H1 (cell line): ENCODE data around the gene HIPK1. TPM values are rescaled to one million over a fixed set of nuclear protein-coding genes. Genes with fewer than 3 reads are reported as not detected.

Experiments
- CTCF ChIA-PET: fragments of 300-600 bp; sonication (Branson Sonifier 250); formaldehyde crosslinking; loops from one replicate; lab custom pipeline; 2021; ENCODE audit not compliant: partially characterized antibody; lab: Charles Lee
- POLR2A ChIA-PET: fragments of 300-600 bp; sonication (Branson Sonifier 250); formaldehyde crosslinking; loops from one replicate; lab custom pipeline; 2021; ENCODE audit warnings: inconsistent platforms; ENCODE audit not compliant: partially characterized antibody; lab: Charles Lee
- DNase-seq, 2 experiments: peaks; one replicate each; pipeline versions ENCODE4 v3.0.0 to v3.0.0-alpha.2; 2010 to 2022; ENCODE audit warnings: low spot score in 2 of 2, low read depth in 1 of 2, mixed read lengths in 1 of 2
- FAIRE-seq: peaks from 2 replicates; lab custom pipeline; 2011; peaks lifted over from hg19 to GRCh38; lab: Jason Lieb, UNC
- H2AFZ ChIP-seq: 2 replicates; pipeline ENCODE4 v1.8.1; 2012; ENCODE audit warnings: low read length, inconsistent platforms
- H2AK5ac ChIP-seq: 2 replicates; pipeline ENCODE4 v1.6.1; 2013; ENCODE audit warnings: low read depth, low read length
- H2BK120ac ChIP-seq: replicated peaks from 2 replicates; pipeline ENCODE3; 2013; ENCODE audit warnings: low read depth, low read length, inconsistent platforms
- H2BK12ac ChIP-seq: 2 replicates; pipeline ENCODE4 v1.6.1; 2013; ENCODE audit warnings: low read depth, low read length
- H2BK15ac ChIP-seq: 2 replicates; pipeline ENCODE4 v1.6.1; 2013; ENCODE audit warnings: low read length
- H2BK20ac ChIP-seq: 2 replicates; pipeline ENCODE4 v1.6.1; 2013; ENCODE audit warnings: low read length
- H2BK5ac ChIP-seq: 2 replicates; pipeline ENCODE4 v1.6.1; 2013; ENCODE audit warnings: low read depth, low read length
- H3K14ac ChIP-seq: 2 replicates; pipeline ENCODE4 v1.6.1; 2013; ENCODE audit warnings: inconsistent platforms; ENCODE audit not compliant: insufficient read length
- H3K18ac ChIP-seq: 2 replicates; pipeline ENCODE4 v1.6.1; 2013; ENCODE audit warnings: low read length; ENCODE audit errors: extremely low read depth
- H3K23ac ChIP-seq: 2 replicates; pipeline ENCODE4 v1.6.1; 2013; ENCODE audit warnings: inconsistent platforms; ENCODE audit not compliant: insufficient read length
- H3K23me2 ChIP-seq: 2 replicates; pipeline ENCODE4 v1.6.1; 2013; ENCODE audit warnings: low read depth, low read length
- H3K27ac ChIP-seq: 2 replicates; pipeline ENCODE4 v1.6.1; 2011; ENCODE audit warnings: low read depth, low read length, inconsistent platforms
- H3K27me3 ChIP-seq, 4 experiments: replicated peaks in 1 of 4; 1 replicate in 1 of 4; 2 replicates in 3 of 4; pipeline versions ENCODE4 v1.6.1 to v1.8.1; 2011 to 2013; ENCODE audit warnings: low read length in 3 of 4, mild to moderate bottlenecking in 3 of 4, inconsistent platforms in 2 of 4, mixed read lengths in 2 of 4, moderate library complexity in 1 of 4; ENCODE audit not compliant: control insufficient read depth in 3 of 4, insufficient read depth in 3 of 4; ENCODE audit errors: extremely low read depth in 1 of 4
- H3K36me3 ChIP-seq, 4 experiments: 2 replicates each; pipeline versions ENCODE4 v1.6.1 to v1.8.1; 2011 to 2013; ENCODE audit warnings: mild to moderate bottlenecking in 4 of 4, low read length in 3 of 4, moderate library complexity in 2 of 4, control low read depth in 1 of 4, inconsistent platforms in 1 of 4; ENCODE audit not compliant: insufficient read depth in 4 of 4, control insufficient read depth in 2 of 4
- H3K4ac ChIP-seq: replicated peaks from 2 replicates; pipeline ENCODE3; 2013; ENCODE audit warnings: low read length, low read depth, mixed read lengths, inconsistent platforms; ENCODE audit not compliant: insufficient read length
- H3K4me1 ChIP-seq, 4 experiments: replicated peaks in 1 of 4; 1 replicate in 1 of 4; 2 replicates in 3 of 4; pipeline versions ENCODE4 v1.6.1 to v1.8.1; 2011 to 2013; ENCODE audit warnings: low read length in 3 of 4, inconsistent platforms in 2 of 4, mixed read lengths in 1 of 4; ENCODE audit not compliant: insufficient read depth in 4 of 4, control insufficient read depth in 3 of 4
- H3K4me2 ChIP-seq, 2 experiments: 2 replicates each; pipeline versions ENCODE4 v1.6.1 to v1.8.1; 2011 to 2013; ENCODE audit warnings: low read depth in 2 of 2, low read length in 2 of 2, control low read depth in 1 of 2, inconsistent platforms in 1 of 2, mild to moderate bottlenecking in 1 of 2; ENCODE audit not compliant: insufficient read depth in 1 of 2
- H3K4me3 ChIP-seq, 4 experiments: fragments of 200-600, 300-600 bp in 1 of 4; sonication (generic), shearing (Covaris generic), sonication (Bioruptor Twin) in 1 of 4; 2 replicates each; pipeline versions ENCODE4 v1.5.1 to v1.8.1; 2011 to 2016; ENCODE audit warnings: low read length in 4 of 4, low read depth in 3 of 4, control low read depth in 2 of 4, inconsistent platforms in 2 of 4, mild to moderate bottlenecking in 2 of 4, mixed read lengths in 1 of 4, moderate library complexity in 1 of 4; ENCODE audit not compliant: insufficient read depth in 2 of 4; ENCODE audit errors: extremely low read depth in 1 of 4
- H3K56ac ChIP-seq: replicated peaks from 2 replicates; pipeline ENCODE3; 2013; ENCODE audit warnings: low read depth, mild to moderate bottlenecking, mixed read lengths, low read length, inconsistent platforms; ENCODE audit not compliant: insufficient read length
- H3K79me1 ChIP-seq: 2 replicates; pipeline ENCODE4 v1.6.1; 2013; ENCODE audit warnings: low read depth, low read length, control low read depth
- H3K79me2 ChIP-seq, 2 experiments: 2 replicates each; pipeline versions ENCODE4 v1.6.1 to v1.8.1; 2012 to 2013; ENCODE audit warnings: low read length in 2 of 2, mild to moderate bottlenecking in 2 of 2, inconsistent platforms in 1 of 2; ENCODE audit not compliant: insufficient read depth in 2 of 2, control insufficient read depth in 1 of 2
- H3K9ac ChIP-seq, 4 experiments: replicated peaks in 1 of 4; 1 replicate in 1 of 4; 2 replicates in 3 of 4; pipeline versions ENCODE4 v1.6.1 to v1.8.1; 2011 to 2013; ENCODE audit warnings: low read depth in 3 of 4, low read length in 3 of 4, control low read depth in 2 of 4, mild to moderate bottlenecking in 2 of 4, moderate library complexity in 2 of 4, inconsistent platforms in 1 of 4; ENCODE audit errors: extremely low read depth in 1 of 4
- H3K9me3 ChIP-seq, 2 experiments: 2 replicates each; pipeline versions ENCODE4 v1.6.1 to v1.8.1; 2012 to 2013; ENCODE audit warnings: mild to moderate bottlenecking in 2 of 2, moderate library complexity in 2 of 2, control low read depth in 1 of 2, inconsistent platforms in 1 of 2, low read depth in 1 of 2, low read length in 1 of 2, mixed read lengths in 1 of 2; ENCODE audit not compliant: insufficient read depth in 2 of 2
- H4K20me1 ChIP-seq, 2 experiments: replicated peaks in 1 of 2; 2 replicates each; pipeline versions ENCODE3 to v1.8.1; 2011 to 2013; ENCODE audit warnings: inconsistent platforms in 2 of 2, low read length in 2 of 2, mild to moderate bottlenecking in 1 of 2; ENCODE audit not compliant: insufficient read depth in 2 of 2, control insufficient read depth in 1 of 2
- H4K5ac ChIP-seq: 2 replicates; pipeline ENCODE4 v1.6.1; 2013; ENCODE audit warnings: low read length, low read depth, mixed read lengths, inconsistent platforms; ENCODE audit not compliant: insufficient read length
- H4K8ac ChIP-seq: 2 replicates; pipeline ENCODE4 v1.8.0; 2013; ENCODE audit warnings: mild to moderate bottlenecking, moderate library complexity, low read length, inconsistent platforms; ENCODE audit not compliant: insufficient read depth; ENCODE audit errors: extremely low read depth
- H4K91ac ChIP-seq: replicated peaks from 2 replicates; pipeline ENCODE3; 2013; ENCODE audit warnings: low read length, mixed read lengths, inconsistent platforms; ENCODE audit not compliant: insufficient read length
- ASH2L ChIP-seq: fragments of 200-600, 300-600 bp; sonication (generic); IDR thresholded peaks from one replicate; pipeline ENCODE4 v1.7.1; 2017; ENCODE audit warnings: low read length
- BACH1 ChIP-seq: IDR thresholded peaks from 2 replicates; pipeline ENCODE4 v1.6.1; 2012; ENCODE audit warnings: low read length, improper control_type of control experiment
- CBX8 ChIP-seq: fragments of 300-800, 300-1000 bp; sonication (generic); IDR thresholded peaks from 2 replicates; pipeline ENCODE4 v1.7.1; 2016; ENCODE audit warnings: low read depth, low read length, borderline replicate concordance
- CHD1 ChIP-seq: IDR thresholded peaks from 2 replicates; pipeline ENCODE4 v1.6.1; 2012; ENCODE audit warnings: low read depth, low read length, improper control_type of control experiment
- CHD2 ChIP-seq: IDR thresholded peaks from 2 replicates; pipeline ENCODE4 v1.6.1; 2012; ENCODE audit warnings: low read length, improper control_type of control experiment
- GABPA ChIP-seq: IDR thresholded peaks from 2 replicates; pipeline ENCODE4 v1.6.1; 2011; ENCODE audit warnings: mild to moderate bottlenecking, low read length, moderate library complexity, borderline replicate concordance; ENCODE audit not compliant: insufficient read depth
- JUND ChIP-seq: IDR thresholded peaks from 2 replicates; pipeline ENCODE4 v1.6.1; 2011; ENCODE audit warnings: mild to moderate bottlenecking, improper control_type of control experiment, low read length
- MAX ChIP-seq: IDR thresholded peaks from 2 replicates; pipeline ENCODE4 v1.6.1; 2012; ENCODE audit warnings: inconsistent platforms
- RBBP5 ChIP-seq: IDR thresholded peaks from 2 replicates; pipeline ENCODE4 v1.7.1; 2012; ENCODE audit warnings: low read depth, mild to moderate bottlenecking, inconsistent platforms, low read length, moderate library complexity, borderline replicate concordance
- RXRA ChIP-seq: IDR thresholded peaks from 2 replicates; pipeline ENCODE4 v1.6.1; 2011; ENCODE audit warnings: low read depth, mild to moderate bottlenecking, low read length, moderate library complexity; ENCODE audit not compliant: insufficient read depth
- TBP ChIP-seq: IDR thresholded peaks from 2 replicates; pipeline ENCODE4 v1.6.1; 2011; ENCODE audit warnings: low read depth, low read length, improper control_type of control experiment
- TCF12 ChIP-seq: IDR thresholded peaks from 2 replicates; pipeline ENCODE4 v1.6.1; 2011; ENCODE audit warnings: low read depth, mild to moderate bottlenecking, low read length
- USF2 ChIP-seq: IDR thresholded peaks from 2 replicates; pipeline ENCODE4 v1.6.1; 2011; ENCODE audit warnings: low read length, improper control_type of control experiment
- YY1 ChIP-seq: IDR thresholded peaks from 2 replicates; pipeline ENCODE4 v1.6.1; 2011; ENCODE audit warnings: low read depth, mild to moderate bottlenecking, low read length
- polyA plus RNA-seq, 7 experiments: library from polyadenylated mRNA; depleted of rRNA in 3 of 7; stranded (reverse) in 5 of 7; unstranded in 2 of 7; fragments of >200 nt in 5 of 7; fragments of 200-250 nt in 2 of 7; gene quantifications; 1 replicate in 5 of 7; 2 replicates in 1 of 7; 4 replicates in 1 of 7; pipeline versions ENCODE4 v1.2.1 to v1.2.3, GENCODE V29; 2011 to 2013; ENCODE audit warnings: missing spikeins in 2 of 7, mixed read lengths in 2 of 7
- total RNA-seq: library from RNA; stranded (reverse); fragmentation: NEBNext Ultra II Directional; extraction: Animal tissue kit (Norgen Biotek cat#: 25700); gene quantifications from 2 replicates; pipeline ENCODE4 v1.2.1, GENCODE V29; 2021

Gene HIPK1
- total and polyA plus RNA-seq, 2 of the 8 experiments (the other 6 are each of a cell fraction or from before 2014, with no cell fraction given) = 46.2 to 64.3 TPM

GRCh38 chr1:113934006-113934405, 4.9 kb downstream of the HIPK1 start:
- CTCF ChIA-PET = interaction anchor here (0.6 to 1.7 kb wide), 4 partner anchors 9 to 301 kb away, joined by 3 to 4 read pairs (median 3); no protein-coding TSS in a partner anchor
- peaks cover 0 to 11% of the 10 kb centered on the region in 2 experiments for H4K20me1 ChIP-seq

More at GRCh38 chr1:113934006-113934405, 4.9 kb downstream of the HIPK1 start:
- no peak overlapping the region for H3K56ac ChIP-seq
- H3K9me3 ChIP-seq = no peaks in the 10 kb centered on the region
- no peak overlapping the region for H4K91ac ChIP-seq
- POLR2A ChIA-PET = no interaction called here
- peaks cover 7% of the 10 kb centered on the region for H3K79me1 ChIP-seq
- no peak overlapping the region for H2BK20ac ChIP-seq
- no peak overlapping the region for H4K8ac ChIP-seq
- H2BK15ac ChIP-seq = no peak overlapping the region
- H3K4ac ChIP-seq = no peak overlapping the region
- no peak overlapping the region for H2BK120ac ChIP-seq
- H2AK5ac ChIP-seq = no peak overlapping the region
- no peaks in the 10 kb centered on the region for H3K36me3 ChIP-seq
- no peak overlapping the region for H2BK12ac ChIP-seq
- H3K27ac ChIP-seq = no peak overlapping the region
- H3K4me1 ChIP-seq = peaks cover 0 to 3% (median 1%) of the 10 kb centered on the region in 4 experiments; a peak in 5 of 7 replicates
- H3K9ac ChIP-seq = no peak overlapping the region
- H3K27me3 ChIP-seq = no peaks in the 10 kb centered on the region
- no peak overlapping the region for H2AFZ ChIP-seq
- peaks cover 23 to 91% of the 10 kb centered on the region in 2 experiments for H3K79me2 ChIP-seq
- H3K4me3 ChIP-seq = no peak overlapping the region
- no peak overlapping the region for H3K18ac ChIP-seq
- peaks cover 9% of the 10 kb centered on the region for H3K23me2 ChIP-seq
- H3K23ac ChIP-seq = no peak overlapping the region
- no peak overlapping the region for H3K14ac ChIP-seq
- DNase-seq (no peak), FAIRE-seq (no peak)
- TF ChIP-seq JUND = no peak
- TF ChIP-seq RXRA = no peak
- TF ChIP-seq USF2 = no peak
- TF ChIP-seq MAX = no peak
- no peak for TF ChIP-seq CHD2
- TF ChIP-seq ASH2L = no peak
- TF ChIP-seq CBX8 = no peak
- no peak for TF ChIP-seq CHD1
- TF ChIP-seq TBP = no peak
- TF ChIP-seq YY1 = no peak
- TF ChIP-seq TCF12 = no peak
- TF ChIP-seq BACH1 = no peak
- no peak for TF ChIP-seq GABPA
- TF ChIP-seq RBBP5 = no peak
- no peak overlapping the region for H2BK5ac ChIP-seq
- no peak overlapping the region for H4K5ac ChIP-seq
- H3K4me2 ChIP-seq = no peak overlapping the region
